HCEC 1CT (cell line): ENCODE results near the gene TRIM66.

ENCODE experiments used
- DNase-seq: peaks from one replicate; pipeline ENCODE4 v3.0.0-alpha.2; 2017

Gene TRIM66

DNA sequence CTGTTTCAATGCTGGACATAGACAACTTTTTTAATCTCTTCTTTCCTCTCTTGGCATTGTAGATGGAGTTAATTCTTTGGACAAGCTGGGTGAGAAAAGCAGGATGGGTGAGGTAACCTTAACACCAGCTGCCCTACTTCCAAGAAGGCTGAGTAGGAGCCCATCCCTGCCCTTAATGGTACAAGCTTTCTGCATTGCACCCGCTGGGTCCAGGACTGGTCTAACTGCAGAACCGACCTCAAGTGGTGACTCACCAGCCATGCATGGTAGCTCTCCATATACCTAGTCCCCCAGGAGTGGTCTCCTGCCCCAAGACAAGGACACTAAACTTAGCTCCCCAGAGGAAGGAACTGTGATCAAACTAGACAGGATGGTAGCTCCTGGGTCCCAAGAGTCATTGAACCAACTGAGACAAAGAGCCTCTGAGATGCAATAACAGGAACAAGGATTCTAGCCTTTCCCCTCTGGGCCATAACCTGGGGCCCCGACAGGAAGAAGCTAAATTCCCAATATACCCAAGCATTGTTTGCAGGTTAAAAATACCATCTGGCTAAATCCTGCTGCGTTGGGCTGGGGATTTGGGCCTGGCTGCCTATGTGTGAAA lies 32.3 kb upstream of the TRIM66 start:
- DNase-seq = no peak

DNA sequence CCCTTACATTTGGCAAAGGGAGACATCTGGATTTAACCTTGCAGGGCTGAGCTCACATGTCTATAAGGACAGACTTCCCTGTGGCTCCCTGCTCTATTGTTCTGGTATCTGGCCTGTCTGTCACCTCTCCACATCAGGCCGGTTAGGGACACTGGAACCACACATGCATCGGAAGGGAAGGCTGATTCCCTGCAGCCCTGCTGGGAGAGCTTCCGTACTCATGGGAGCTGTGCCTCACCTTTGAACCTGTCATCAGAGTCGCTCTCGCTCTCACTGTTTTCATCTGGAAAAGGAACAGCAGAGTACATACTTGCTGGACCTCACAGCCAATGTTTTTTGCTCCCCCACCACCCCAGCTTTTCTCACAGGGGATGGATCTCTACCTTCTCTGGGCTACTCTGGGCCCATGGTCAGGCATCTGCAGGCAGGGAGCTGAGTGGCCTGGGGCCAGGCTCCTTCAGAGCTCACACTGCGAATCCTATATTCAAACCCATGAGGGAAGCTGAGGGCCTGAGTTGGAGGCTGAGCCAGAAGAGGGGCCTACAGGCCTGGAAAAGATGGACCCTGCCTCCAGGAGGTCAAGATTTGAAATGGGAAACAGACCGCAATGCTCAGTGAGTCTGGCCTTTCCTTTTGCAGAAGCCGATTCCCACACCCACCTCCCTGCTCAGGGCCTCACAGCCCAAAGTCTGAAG lies 31.4 kb upstream of the TRIM66 start:
- DNase-seq = no peak

DNA sequence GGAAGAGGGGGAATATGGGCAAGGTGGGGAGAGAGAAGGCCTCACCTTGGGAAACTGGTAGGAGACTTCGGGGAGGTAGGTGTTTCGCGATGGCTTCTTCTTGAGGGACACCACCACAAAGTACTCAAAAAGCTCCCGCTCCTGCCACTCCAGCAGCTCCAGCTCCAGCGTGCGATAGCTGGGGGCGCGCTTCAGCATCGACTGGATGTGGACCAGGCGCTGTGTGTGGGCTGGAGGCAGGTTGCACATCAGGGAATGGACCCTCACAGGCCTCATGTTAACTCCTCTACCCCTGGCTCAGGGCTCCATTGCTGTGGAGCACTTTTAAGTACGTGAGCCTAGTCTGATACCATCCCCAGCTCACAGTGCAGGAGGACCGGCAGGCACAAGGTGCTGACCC lies 30.0 kb upstream of the TRIM66 start:
- no peak for DNase-seq

DNA sequence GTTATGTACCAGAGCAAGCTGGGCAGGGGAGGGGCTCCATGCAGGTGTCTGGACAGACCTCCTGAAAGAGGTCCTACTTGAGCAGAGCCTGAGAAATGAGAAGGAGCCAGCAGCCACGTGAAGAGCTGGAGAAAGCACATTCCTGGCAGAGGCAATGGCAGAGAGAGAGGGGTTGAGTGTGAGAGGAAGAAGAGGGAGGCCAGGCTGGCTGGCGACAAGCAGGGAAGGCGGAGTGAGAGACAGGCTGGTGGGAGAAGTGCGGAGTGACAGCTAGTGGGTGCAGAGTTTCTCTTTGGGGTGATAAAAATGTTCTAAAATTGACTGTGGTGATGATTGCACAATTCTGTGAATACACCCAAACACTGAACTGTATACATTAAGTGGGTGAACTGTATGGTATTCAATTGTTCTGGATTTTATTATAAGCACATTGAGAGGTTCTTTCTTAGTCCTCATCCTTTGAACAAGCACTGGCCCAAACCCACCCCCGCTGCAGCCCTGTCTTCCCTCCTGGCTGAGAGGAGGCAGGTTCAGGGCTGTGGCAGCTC lies 29.5 kb upstream of the TRIM66 start:
- DNase-seq = no peak

DNA sequence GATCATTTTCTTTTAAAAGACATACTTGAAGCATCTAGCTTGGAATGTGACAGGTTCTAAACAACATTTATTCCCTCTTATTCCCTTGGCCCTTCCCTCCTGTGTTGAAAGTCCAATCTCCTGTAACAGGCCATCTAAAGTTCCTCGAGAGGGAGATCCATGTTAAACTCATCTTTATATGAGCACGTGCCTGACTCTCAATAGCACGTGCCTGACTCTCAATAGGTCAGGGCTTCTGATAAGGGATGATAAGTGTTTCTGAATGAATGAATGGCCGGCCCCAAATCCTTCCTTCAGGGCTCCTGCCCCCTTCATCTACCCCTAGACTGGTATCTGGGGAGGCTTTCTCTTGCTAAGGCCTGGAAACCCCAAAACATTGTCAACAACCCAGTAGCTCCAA lies 27.3 kb upstream of the TRIM66 start:
- no peak for DNase-seq

DNA sequence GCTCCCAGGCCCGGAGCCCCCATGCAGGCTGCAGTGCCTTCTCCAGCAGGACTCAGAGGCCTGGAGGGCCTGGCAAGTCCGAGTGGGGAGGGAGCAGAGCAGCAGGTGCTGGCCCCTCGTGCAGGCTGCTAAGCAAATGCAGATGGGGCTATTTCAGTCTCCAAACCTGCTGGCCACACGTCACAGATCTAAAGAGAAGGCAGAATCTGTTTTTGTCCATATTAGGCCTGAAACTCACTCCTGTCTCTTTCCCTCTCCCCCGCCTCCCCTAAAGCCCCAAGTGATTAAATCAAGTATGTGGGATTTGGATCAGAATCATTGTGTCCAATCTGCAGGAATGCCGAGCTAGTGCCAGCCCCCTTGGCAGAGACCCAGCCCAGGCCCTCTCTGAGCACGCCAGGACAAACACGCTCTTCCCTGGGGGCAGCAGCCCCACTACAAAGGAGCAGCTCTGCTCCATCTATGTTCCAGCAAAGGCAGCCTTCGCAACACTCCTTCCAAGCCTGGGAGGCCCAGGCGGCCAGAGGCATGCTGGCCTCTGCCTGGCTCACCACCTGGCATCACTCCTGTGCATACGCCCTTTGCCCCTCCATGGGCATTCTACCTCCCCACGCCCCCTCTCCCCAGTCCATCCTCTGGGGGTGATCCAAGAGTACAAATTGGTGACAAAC lies 26.7 kb upstream of the TRIM66 start:
- peak; percentile 15 for DNase-seq

DNA sequence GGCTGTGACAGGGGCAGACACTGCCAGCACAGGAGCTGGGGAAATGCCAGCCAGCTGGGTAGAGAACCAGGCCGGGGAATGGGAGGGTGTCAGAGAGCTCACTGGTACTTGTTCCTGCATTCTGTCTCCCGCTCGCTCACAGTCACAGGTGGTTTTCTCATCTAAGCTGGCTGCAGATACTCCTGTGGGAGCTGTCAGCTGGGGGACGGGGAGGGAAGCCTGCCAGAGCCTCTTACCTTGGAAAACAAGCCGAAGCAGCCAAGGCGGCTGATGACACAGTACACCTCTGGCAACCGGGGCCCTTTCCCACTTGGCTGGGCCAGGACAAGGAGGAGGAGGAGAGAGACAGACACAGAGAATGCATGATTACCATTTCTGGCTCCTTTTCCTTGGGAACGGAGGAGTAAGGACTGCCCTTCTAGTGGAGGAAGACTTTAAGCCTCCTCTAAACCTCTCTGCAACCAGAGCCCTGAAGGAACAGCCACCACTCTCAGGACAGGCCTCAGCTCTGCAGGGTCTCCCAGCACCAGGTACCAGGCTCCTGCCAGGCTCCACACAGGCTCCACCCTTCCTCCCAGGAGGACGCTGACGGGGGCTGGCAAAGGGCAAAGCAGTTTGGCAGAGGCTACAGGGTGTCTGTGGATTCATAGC lies 25.2 kb upstream of the TRIM66 start:
- no peak for DNase-seq

DNA sequence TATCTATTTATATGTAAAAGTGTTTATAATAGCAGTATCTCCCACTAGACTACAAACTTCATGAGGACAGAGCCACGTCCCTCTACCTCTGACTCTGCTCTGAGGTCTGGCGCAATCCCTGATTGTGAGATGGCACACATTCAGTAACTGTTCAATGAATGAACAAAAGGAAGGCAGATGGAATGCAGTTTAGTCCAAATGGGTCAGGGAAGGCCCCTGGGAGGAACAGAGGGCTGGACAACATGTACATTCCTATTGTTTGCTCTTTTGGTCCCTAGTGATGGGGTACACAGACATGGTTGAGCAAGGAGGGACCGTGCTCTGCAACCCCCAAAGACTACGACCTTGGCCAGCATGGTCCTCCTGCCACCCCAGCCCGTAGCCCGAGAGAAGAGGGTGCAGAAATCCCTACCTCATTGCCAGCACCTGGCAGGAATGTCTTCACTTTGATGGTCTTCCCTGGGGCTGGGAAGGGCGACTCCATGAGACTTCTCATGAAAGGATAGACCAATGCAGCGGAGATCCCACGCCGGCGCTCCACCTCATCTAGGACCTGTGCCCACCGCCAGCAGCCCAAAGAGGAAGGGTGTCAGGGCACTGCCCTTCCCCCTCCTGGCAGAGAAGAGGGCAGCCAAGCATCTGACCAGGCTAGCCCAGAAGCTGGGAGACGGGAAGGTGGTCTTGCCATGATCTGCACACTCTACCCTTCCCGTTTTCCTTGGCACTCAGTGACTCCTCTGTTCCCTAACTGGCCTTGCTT lies 24.4 kb upstream of the TRIM66 start:
- DNase-seq = no peak

DNA sequence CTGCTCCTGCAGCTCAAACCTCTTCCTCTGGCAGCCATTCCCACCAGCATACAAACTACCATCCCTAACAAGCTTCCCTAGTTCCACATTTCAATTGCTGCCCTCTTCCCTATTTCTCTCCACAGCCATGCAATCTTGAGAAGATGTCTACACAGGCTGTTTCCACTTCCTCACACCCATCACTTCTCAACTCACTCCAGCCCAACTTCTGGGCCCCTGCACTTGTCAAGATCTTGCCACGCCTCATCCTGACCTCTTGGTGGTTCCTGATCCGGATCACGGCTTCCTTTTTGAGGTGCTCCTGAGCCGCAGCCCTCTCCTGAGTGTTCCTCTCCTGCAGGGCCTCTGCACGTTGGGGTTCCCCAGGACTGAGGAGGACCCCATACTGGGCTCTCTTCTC lies 22.7 kb upstream of the TRIM66 start:
- no peak for DNase-seq

DNA sequence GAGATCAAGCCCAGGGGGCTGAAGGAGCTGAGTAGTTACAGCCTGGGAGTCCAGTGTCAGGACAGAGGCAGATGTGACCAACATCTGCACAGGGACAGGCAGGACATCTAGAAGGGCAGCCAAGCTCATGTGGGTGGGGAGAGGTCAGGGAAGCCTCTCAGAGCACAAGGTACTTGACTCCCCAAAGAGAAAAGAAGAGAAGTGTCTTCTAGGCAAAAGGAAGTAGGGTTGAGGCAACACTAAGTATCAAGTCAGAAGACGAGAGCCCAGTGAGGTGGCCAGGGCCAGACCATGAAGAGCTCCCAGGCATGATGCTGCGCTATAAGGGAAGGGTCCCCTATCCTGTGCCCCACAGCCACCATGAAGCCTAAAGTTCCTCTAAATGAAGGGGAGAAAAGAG lies 21.7 kb upstream of the TRIM66 start:
- DNase-seq = no peak

DNA sequence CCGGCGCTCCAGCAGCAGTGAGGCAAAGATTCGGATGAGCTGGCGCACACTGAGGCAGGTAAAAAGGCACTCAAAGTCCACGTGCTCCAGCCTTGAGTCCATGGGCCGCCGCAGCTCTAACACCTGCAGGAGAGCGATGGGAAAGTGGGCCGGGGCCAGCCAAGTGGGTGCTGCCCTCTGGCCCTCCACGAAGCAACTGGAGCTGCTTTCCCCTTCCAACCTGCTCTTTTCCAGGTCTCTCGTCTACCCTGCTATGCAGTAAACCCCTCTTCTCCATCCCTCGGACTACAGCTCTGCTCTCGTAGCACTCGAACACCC lies 20.1 kb upstream of the TRIM66 start:
- no peak for DNase-seq

DNA sequence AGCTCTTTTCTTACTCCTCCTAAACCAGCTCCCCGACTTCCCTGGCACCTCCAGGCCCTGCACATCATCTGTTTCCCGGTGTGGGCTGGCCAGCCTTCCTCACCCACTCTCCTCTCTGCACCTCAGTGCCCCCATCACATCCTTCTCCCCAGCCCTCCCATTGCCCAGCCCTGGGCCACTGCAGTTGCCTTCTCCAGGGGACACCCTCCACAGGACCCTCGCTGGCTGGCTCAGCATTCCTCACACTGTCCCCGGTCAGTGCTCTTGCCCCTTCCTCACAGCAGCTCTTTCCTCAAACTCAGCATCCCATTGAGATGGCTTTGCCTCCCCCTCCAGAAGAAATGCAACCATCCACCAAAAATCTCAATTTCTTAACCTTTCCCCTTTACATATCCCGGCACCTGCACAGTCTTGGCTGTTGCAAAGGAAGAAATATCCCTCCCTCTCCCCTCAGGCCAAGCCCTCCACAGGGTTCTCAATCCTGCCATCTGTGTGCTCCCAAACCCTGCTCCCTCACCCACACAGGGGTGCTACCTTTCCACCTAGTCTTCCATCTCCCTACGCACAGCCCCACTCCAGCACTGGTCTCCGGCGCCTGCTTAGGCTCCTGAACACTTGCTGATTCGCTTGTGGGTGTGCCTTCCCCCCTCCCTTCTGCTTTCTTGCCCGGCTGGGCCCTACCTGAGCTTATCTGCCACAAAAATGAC lies 19.6 kb upstream of the TRIM66 start:
- no peak for DNase-seq

DNA sequence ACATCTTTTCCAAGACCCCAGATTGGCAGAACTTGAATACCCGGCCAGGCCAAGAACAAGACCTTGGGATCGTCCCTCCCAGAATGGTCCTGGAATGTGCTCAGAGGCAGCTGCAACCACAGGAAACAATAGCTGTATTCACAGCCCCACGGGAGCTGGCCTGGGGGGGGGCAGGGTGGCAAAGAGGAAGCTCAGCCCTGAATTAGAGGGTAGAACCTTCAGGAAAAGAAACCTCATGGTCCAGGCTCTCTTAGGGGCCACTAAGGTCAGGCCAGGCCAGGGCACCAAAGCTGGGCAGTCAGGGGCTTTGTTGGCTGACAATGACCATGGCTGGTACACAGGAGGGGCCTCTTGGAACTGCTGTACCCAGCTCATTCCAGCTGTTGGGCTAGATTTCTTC lies 17.4 kb upstream of the TRIM66 start:
- DNase-seq = no peak

DNA sequence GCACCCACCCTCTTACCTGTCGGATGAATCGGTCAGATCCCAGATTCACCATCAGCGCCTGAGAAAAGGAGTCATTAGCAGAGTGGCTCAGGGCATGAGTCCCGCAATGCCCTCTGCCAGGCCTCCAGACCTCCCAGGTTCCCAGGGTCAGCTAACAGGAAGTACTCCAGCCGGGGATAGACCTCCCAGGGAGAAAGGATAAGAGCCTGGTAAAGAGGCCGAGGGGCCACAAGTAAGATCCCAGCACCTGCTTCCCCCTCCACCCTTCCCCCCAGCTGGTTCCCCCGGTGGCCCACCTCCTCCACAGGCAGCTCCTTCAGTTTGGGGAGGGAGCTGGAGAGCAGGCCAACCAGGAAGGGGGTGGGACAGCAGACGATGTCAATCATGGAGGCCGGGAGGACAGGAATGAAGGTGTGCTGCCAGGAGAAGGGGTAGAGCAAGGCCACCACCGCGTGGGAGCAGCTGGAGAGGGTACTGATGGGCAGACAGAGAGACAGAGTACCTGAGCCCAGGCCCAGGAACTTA lies 16.5 kb upstream of the TRIM66 start:
- no peak for DNase-seq

DNA sequence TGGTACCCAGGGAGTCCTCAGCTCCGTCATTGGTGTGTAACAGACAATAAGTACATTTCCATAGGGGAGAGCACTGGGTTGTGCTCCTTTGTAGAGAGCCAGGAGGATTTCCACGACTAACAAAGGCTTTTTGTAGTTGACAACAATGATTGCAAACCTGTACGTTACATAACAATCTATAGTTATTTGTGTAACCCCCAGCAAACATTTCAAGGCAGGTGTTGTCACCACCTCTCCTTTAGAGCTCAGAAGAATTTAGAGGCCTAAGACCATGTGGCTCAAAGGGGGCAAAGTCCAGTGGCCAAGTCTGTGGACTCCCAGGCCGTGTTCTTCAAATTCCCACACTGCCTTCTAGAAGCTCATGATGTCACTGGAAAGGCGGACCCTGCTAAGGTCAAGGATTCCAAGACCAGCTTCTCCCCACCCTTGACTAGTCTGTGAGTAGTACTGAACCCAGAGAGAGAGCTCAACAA lies 15.9 kb upstream of the TRIM66 start:
- no peak for DNase-seq

DNA sequence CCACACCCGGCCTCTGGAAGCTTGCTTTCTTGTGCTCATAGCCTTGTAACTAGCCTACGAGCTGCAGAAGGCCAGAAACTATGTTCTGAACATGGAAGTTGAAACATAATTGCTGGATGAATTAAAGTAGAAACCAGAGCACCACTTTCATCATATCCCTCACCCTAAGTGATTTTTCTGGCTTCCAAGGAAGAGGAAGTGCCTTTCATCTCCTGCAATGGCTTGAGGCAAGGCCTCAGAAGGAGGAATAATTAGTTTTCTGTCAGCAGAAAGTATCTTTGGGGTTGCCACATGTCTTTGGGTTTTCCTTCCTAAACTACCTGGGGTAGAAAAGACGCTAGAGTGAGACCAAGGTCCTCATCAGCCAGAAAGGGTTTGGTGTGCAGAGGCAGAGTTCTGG lies 14.6 kb upstream of the TRIM66 start:
- no peak for DNase-seq

DNA sequence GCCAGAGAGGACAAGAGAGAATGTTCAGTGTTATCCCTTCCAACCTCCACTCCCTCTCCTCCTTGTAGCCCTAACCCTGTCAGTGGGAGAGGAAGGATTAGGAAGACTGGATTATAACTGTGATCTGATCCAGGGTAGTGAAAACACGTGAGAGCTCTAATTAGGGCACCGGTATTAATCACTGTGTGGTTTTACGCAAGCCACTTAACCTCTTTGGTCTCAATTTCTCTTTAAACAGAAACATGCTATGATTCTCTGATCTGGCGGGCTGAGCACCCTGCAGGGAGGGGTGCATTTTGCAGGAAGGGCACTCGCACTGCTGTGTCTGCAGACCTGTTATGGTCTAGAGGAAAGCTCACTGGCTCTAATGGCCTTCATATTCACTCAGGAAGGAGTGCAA lies 11.7 kb upstream of the TRIM66 start:
- no peak for DNase-seq

DNA sequence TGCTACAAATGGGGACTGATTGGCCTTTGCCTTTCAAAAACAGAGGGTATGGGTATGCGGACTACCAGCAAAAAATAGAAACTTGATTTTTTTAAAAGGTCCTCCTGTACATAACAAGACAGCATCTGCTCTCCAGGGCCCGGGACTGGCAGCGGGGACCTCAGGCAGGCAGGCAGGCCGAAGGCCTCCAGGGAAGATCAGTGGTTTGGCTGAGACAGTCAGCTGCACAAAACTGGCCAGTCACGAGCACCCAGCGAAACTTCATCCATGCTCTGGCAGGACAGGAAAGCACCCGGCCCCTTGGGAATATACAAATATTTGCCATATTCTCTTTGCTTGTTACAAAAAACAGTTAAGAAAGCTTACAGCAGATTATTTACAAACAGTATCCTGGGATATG lies 11.1 kb upstream of the TRIM66 start:
- no peak for DNase-seq

DNA sequence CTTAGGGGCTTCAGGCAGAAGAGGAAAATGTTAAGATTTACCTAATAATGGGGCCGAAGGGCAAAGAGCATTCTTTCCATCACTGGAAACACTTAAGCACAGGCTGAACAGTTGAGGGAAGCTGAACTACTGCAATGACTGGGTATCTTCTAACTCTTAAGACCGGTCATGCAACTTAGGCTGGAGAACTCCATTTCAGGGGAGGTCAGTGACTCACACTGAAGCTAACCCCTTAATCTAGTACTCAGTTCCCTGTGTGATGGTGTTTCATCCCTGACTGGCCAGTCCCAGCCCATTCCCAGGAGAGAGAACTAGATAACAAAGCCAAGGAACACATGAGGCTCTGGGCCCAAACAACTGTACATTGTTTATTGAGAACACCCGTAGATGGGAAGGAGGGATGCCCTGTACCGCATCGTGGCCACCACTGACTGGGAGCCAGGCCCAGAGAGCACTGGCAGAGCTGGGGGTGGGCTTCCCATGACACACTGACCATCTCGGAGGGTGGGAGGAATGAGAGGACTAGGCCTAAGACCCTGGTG lies 10.6 kb upstream of the TRIM66 start:
- no peak for DNase-seq

DNA sequence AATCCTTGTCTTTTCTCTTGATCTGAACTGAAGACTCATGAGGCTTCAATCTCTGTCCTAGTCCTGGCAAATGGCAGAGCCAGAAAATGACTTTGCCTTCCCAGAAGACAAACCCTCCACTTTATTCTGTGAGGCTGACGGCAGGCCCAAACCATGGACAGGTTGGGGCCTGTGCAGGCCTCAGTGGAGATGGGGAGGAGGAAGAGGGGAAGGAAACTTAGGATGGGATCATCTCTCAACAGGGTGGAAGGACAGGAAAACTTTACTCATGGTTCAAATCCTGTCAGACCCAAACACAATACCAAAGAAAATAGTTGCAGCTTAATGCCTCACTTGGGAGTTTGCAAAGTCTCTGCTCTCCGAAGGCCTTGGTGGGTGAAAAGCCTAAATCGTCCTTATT lies 10.0 kb upstream of the TRIM66 start:
- no peak for DNase-seq

DNA sequence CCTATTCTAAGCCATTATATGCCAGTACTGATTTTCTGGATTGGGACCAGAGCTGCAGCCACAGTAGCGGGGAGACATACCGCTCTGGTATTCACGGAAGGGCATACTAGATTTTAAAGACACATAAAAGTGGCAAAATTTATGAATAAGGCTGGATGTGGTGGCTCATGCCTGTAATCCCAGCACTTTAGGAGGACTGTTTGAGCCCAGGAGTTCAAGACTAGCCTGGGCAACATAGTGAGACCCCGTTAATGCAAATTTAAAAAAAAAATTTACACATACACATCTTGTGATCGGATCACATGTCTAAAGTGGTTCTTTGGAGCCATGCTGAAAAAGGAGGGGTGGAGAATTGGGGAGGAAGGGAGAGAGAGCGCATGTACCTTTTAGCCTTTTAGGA lies 9.1 kb upstream of the TRIM66 start:
- no peak for DNase-seq
